ENCODE data around the gene MID1.

Gene MID1

GRCh38 chrX:10576777-10577447 lies 43.5 kb downstream of the MID1 start:
- DNase-seq, result no peak

DNA sequence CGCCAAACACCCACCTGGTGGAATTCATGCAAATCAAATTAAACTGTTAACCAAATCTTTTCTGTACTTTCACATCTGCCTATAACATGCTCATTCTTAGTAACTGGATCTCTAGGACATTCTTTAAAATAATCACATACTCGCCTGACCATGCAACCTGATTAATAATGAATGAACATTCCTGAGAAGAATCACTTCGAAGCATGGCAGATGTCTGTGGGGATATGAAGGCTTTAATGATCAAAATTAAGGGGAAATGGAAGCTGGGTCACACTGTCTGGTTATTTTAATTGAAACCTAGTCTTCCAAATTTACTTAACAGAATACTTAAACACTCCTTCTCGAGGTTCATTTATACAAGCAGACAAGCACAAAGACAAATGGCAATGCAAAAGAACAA lies 44.2 kb downstream of the MID1 start:
- no peak for DNase-seq

GRCh38 chrX:10574663-10575062 lies 45.7 kb downstream of the MID1 start:
- DNase-seq, result no peak

DNA sequence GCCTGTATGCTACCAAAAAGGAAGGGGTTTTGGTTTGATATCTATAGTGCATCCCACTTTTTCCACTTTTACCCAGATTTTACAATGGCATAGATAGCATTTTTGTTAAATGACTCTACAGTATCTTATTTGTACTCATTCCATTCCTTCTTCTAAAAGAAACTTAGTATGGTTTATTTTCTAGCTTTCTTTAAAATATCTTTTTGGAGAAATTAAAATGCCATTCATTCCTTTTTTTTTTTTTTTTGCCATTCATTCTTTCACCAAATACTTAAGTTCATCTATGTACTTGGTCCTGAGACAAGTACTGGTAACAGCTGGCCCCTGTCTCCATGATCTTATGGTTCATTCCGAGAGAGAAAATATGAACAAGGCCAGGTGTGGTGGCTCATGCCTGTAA lies 49.1 kb downstream of the MID1 start:
- no peak for DNase-seq

- no peak for DNase-seq
Measured at GRCh38 chrX:10570601-10571000, 49.8 kb downstream of the MID1 start.

DNA sequence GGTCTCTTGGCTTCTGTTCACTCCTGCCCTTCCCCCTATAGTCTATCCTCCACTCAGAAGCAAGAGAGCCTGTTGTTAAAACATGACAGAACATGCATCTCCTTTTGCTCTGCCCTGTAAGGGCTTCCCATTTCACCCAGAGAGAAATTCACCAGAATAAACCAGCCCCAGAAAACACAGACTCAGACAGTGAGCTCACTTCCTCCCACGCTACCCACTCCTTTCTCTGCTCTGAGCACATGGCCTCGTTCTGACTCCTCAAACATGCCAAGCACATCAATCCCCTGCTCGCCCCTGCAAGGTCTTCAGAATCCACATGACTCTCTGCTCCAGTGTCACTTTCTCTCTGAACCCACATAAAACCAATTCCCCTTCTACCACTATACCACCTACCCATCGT lies 50.4 kb downstream of the MID1 start:
- DNase-seq, result no peak

GRCh38 chrX:10568428-10568827 lies 52.0 kb downstream of the MID1 start:
- no peak for DNase-seq

GRCh38 chrX:10567136-10567535 lies 53.2 kb downstream of the MID1 start:
- no peak for DNase-seq

GRCh38 chrX:10566716-10567097 lies 53.7 kb downstream of the MID1 start:
- DNase-seq, result no peak

DNA sequence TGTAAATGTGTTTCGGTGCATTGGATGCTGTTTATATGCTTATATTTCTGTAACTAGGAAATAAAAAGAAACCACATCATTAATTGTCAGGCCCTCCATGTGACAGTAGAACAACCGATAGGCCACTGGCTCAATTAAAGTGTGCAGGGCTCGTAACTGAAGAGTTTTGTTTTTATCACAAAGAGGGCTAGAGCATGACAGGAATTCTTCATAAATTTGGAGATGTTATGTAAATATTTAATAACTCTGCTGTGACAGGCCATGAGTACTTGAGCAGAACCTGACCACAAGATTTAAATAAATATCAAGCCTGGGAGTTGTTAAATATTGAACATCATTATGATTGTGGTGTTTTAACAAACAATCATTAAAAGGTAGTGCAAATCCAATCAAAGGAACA lies 55.9 kb downstream of the MID1 start:
- no peak for DNase-seq

DNA sequence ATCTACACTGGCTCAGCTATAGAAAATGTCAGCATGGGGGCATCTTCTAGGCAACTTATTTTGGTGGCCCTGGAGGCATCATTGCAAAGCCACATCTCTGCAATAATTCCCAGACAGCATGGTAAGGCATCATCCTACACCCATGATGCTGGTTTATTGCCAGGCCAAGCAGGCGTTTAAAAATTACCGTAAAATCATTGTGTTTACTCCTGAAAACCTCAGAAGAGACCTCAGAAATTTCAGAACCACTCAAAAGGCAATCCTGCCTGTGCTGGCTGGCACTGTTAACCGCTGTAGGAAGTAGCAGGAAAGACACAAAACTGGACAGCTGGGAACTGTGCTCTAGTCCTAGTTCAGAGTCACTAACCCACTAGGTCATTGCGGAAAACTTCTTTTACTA lies 63.2 kb downstream of the MID1 start:
- DNase-seq, result no peak

DNA sequence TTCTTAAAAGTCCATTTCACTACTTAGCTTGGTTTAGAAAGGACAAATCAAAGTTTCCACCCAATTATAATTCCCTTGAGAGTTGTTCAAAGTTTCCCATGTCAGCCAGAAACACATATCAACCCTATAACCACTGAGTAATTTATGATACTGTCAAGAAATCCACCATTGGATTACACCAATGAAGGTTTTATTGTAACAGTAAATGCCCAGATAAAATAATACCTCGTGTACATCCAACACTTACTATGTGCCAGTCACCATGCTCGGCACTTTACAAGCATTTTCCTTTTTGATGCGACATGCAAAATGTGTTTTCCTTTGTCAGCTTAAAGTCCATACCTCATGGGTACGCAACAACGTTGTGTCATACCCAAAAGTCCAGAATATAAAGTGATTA lies 64.0 kb downstream of the MID1 start:
- no peak for DNase-seq

GRCh38 chrX:10555846-10556245 lies 64.5 kb downstream of the MID1 start:
- no peak for DNase-seq

GRCh38 chrX:10554612-10555270 lies 65.6 kb downstream of the MID1 start:
- DNase-seq, result no peak

GRCh38 chrX:10549280-10549679 lies 71.1 kb downstream of the MID1 start:
- no peak for DNase-seq

GRCh38 chrX:10548688-10549087 lies 71.7 kb downstream of the MID1 start:
- DNase-seq, result no peak

- DNase-seq, result no peak
Measured at GRCh38 chrX:10545882-10546281, 74.5 kb downstream of the MID1 start.

- no peak for DNase-seq
Measured at GRCh38 chrX:10542586-10542985, 77.8 kb downstream of the MID1 start.

DNA sequence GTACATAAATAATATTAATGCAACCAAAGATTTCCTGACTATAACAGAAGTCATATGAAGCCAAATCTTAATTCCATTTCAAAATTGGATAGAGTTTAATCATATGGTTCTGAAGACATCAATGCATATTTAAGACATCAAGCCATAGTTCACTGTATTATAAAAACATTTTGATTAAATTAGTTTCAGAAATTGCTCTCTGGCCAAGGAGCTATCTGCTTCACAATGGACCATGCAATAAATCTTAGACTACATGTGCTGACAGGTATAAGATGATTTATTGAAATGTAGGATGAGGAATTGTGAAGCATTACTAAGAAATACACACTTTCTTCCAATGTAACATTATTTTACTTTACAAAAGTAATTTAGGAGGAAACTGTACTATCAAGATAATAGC lies 81.6 kb downstream of the MID1 start:
- DNase-seq, result no peak

- DNase-seq, result no peak
Measured at GRCh38 chrX:10537308-10537707, 83.1 kb downstream of the MID1 start.

DNA sequence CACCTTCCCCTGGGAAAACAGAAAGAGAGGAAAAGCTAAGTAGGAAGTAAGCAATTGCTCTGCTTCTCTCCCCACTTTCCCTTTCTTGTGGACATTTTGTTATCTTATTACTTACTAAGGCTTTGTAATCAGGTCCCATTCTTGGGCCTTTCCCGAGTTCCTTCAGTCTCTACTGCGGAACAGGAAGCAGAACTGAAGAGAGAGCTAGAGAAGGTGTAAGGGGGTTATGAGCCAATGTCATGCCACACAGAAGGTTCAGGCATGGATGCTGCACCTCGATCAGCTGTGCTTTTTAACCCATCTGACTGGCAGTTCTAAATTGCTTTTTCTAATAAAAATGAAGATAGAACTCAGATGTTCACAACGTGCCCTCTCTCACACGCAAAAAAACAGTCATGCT lies 83.6 kb downstream of the MID1 start:
- DNase-seq, result no peak

DNA sequence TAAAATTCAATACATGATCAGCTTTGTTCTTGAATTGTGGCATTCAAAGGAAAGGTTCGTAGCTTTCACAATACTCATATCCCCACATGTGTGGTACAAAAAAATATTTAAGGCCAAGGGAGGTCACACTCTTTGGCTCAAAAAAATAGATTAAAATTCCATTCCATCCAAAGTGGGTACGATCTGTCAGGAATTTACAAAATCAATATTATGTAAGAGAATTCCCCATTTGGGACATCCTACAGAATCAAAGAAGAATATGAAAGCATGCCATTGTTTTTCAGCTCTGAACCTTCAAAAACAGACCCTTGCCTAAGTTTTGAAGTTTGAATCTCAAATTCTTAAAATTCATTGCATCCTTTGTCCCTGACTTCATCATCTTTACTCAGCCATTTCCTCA lies 85.8 kb downstream of the MID1 start:
- no peak for DNase-seq

GRCh38 chrX:10533696-10534365 lies 86.6 kb downstream of the MID1 start:
- no peak for DNase-seq

DNA sequence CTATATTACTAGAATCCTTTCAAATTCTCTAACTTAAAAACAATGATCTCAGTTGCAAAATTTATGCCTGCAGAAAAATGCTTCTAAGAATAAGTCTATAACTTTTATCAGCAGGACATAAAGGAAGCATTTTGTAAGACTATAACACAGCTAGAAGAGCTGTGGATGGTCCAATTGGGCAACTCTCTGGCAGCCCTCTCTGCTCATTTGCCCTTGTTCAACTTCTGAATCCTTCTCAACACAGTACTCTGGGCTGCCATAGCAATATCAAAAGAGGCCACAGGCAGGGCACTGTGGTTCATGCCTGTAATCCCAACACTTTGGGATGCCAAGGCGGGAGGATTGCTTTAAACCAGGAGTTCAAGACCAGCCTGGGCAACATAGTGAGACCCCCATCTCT lies 88.5 kb downstream of the MID1 start:
- no peak for DNase-seq

DNA sequence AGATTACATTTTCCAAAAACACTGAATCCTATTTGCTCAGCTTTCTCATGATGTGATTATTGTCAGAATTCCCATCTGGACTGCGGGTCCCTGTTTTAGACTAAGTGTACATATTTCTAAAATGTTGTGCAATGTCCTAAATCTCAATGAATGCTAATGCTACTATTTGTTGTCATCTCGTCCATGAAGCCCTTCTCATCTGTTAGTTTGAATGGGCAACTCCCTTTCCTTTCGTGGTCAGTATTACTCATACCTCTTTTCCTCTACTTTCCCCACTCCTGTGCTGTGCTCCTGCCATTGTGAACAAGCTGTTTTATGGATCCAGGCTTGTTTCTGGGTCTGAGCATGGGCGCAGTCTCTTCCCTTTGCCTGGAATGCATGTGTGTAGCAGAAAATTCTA lies 91.0 kb downstream of the MID1 start:
- no peak for DNase-seq

All from activated CD4-positive, CD25-positive, alpha-beta regulatory T cell treated with anti-CD3 and anti-CD28 coated beads, Interleukin-2, amount 50 U/mL, for 72 hours (primary cell).